Ascending aorta (tissue), 2 donors: ENCODE results near the gene BCAR1. TPM values are rescaled to one million over a fixed set of nuclear protein-coding genes. Genes with fewer than 3 reads are reported as not detected.

Experiments
- DNase-seq, 2 donors: peaks; one replicate each; pipeline ENCODE4 v3.0.0-alpha.2; 2019; ENCODE audit warnings: low spot score in 2 of 2
- H3K27ac ChIP-seq, 2 donors: fragments of 200-600 bp; sonication (generic); one replicate each; pipeline ENCODE4 v1.5.1; 2016 to 2017; ENCODE audit warnings: mild to moderate bottlenecking in 1 of 2
- H3K27me3 ChIP-seq: fragments of 200-600 bp; sonication (generic); one replicate; pipeline ENCODE4 v1.5.1; 2017
- H3K36me3 ChIP-seq, 2 donors: fragments of 200-600 bp; sonication (generic); one replicate each; pipeline ENCODE4 v1.5.1; 2016
- H3K4me1 ChIP-seq, 2 donors: fragments of 200-600 bp; sonication (generic); one replicate each; pipeline ENCODE4 v1.5.1; 2016 to 2017; ENCODE audit warnings: mild to moderate bottlenecking in 1 of 2
- H3K4me3 ChIP-seq, 2 donors: fragments of 200-600 bp; sonication (generic); one replicate each; pipeline ENCODE4 v1.5.1; 2016 to 2017; ENCODE audit warnings: mild to moderate bottlenecking in 1 of 2
- H3K9me3 ChIP-seq, 2 donors: fragments of 200-600 bp; sonication (generic); one replicate each; pipeline ENCODE4 v1.5.1; 2016
- intact Hi-C: fragments of 100-400 bp; cut with DNase I; formaldehyde crosslinking; loops from one replicate; pipeline ENCODE4 v1.15.1; 2023
- total RNA-seq: library from RNA; depleted of rRNA; stranded (reverse); fragments of >200 nt; gene quantifications from one replicate; pipeline ENCODE4 v1.1.0, GENCODE V29; 2016
- TF ChIP-seq, protein P1 (sequence below), 3 experiments: fragments of 200-600 bp in 2 of 3; fragments of 450-650 bp in 1 of 3; sonication (generic) in 2 of 3; IDR thresholded peaks; one replicate each; pipeline ENCODE4 v1.5.1; 2016 to 2019; ENCODE audit warnings: antibody characterized with exemption in 3 of 3, mild to moderate bottlenecking in 1 of 3, moderate library complexity in 1 of 3

BCAR1 gene
- total RNA-seq, 1 donor from 2014 or later = 243 TPM

DNA sequence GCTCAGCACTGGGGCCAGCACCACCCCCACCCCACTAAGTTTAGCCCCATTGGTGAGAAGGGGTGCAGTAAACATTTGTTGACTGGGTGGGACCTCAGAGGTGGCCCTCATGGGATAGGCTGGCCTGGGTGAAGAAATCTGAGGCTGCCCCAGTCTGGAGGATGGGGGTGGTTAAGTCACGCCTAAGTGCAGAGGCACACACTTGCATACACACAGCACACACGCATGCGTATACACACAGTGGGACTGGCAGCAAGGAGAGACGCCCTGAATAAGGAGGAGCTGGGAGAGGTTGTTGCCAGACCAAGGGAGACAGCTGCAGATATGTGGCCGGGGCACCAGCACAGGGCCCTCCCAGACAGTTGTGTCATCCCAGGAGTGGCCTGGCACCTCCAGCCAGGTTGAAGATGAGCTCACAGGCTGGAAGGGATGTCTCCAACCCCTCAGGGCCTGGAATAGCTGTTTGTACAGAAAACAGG is 3.0 kb upstream of the BCAR1 start:
- no peak overlapping the region for H3K4me3 ChIP-seq
- peak in 1 of 2 donors; percentile 69 for DNase-seq
- H3K9me3 ChIP-seq = no peaks in the 10 kb centered on the region
- TF ChIP-seq, protein P1, sequence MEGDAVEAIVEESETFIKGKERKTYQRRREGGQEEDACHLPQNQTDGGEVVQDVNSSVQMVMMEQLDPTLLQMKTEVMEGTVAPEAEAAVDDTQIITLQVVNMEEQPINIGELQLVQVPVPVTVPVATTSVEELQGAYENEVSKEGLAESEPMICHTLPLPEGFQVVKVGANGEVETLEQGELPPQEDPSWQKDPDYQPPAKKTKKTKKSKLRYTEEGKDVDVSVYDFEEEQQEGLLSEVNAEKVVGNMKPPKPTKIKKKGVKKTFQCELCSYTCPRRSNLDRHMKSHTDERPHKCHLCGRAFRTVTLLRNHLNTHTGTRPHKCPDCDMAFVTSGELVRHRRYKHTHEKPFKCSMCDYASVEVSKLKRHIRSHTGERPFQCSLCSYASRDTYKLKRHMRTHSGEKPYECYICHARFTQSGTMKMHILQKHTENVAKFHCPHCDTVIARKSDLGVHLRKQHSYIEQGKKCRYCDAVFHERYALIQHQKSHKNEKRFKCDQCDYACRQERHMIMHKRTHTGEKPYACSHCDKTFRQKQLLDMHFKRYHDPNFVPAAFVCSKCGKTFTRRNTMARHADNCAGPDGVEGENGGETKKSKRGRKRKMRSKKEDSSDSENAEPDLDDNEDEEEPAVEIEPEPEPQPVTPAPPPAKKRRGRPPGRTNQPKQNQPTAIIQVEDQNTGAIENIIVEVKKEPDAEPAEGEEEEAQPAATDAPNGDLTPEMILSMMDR (IDR thresholded peaks at IDR 0.05) = no peak
- intact Hi-C loops = loop anchor here (5.0 kb wide), 1 partner anchor 133 kb away; no protein-coding TSS in a partner anchor
- no peaks in the 10 kb centered on the region for H3K36me3 ChIP-seq
- H3K27ac ChIP-seq = peak overlapping the region; percentile 83 to 94
- H3K4me1 ChIP-seq = peaks cover 57 to 78% of the 10 kb centered on the region in 2 donors
- H3K27me3 ChIP-seq = no peaks in the 10 kb centered on the region

DNA sequence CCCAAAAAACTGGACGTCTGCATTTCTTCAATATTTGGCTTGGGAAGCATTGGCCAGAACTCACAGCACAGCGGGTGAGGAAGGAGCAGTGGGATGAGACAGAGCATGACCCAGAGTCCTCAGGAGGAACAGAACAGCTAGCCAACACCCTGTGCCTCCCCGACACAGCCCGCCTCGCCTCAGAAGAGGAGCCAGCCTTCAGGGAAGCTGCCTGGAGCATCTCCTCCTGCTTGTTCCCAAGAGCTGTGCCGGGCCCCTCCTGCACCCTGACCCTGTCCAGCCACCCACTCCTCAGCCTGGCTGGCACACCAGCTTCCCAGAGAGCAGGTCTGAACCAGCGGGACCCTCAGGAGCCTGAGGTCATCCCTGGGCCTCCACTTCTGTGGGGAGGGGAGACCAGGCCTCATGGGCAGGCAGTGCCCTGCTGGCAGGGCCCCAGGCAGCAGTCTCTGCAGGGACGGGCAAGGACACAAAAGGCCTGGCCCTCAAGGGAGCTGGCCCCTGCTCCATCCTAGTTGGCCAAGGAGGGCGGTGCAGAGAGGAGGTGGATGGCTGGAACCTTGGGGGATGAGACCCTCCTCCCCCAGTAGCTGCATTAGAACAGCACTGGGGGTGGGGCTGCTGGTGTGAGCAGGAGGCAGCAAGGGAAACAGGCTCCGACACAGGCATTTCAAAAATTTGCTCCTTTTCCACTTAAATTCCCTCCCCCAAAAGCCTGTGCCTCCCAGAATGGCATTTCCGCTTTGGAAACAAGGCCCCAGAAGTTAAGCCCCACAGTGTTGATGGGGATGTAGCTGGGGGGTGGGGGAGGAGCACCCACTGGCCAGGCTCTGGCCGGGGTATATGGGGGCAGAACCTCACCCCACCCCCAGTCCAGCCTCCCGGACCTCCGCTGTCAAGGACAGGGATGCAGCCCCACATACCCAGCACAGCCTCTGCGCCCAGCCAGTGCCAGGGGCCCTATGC is 1.8 kb upstream of the BCAR1 start:
- Histone ChIP-seq H3K9me3 (no peaks in the 10 kb centered on the region), H3K4me3 (peak overlapping the region in 1 of 2 donors; percentile 69), H3K27me3 (no peaks in the 10 kb centered on the region), H3K4me1 (peaks cover 63 to 81% of the 10 kb centered on the region in 2 donors), H3K27ac (peak overlapping the region; percentile 83 to 94), H3K36me3 (no peaks in the 10 kb centered on the region)
- DNase-seq = peak in 1 of 2 donors; percentile 76
- intact Hi-C loops = loop anchor here (5.0 kb wide), 1 partner anchor 134 kb away; no protein-coding TSS in a partner anchor
- TF ChIP-seq, protein P1 (IDR thresholded peaks at IDR 0.05) = no peak

DNA sequence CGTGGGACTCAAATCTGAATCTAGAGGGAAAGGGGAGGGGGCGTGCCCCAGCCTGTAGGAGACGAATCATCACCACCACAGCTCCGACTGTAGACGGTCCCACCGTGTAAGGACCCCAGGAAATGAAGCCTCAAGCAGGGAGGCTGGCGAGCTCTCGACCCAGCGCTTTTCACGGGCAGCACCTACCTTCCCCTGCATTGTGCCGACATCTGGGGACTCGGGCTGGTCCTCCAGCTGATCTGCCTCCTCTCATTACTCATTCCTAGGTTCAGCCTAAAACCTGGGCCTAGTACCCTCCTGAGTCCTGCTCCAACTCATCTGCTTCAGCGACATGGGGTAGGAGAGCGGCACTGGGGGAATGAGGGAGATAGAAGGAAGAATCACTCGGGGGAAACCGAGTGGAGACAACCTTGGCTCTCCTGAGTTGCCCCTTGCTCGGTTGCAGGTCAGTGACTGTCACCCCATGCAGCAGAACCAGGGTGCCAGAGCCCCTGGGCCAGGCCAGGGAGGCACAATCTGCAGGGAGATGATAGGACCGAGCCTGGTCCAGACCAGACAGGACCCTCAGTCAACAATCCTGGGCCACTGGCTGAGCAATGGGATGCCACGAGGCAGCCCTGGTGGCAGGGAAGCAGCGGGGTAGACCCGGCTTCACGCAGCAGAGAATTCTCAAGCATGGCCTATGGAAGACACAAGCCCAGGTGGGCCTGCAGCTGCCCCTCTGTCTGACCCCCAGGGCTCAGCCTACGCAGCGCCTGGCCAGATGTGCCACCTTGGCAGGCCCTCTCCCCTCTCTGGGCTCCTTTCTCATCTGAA is 833 bp upstream of the BCAR1 start:
- TF ChIP-seq, protein P1 (IDR thresholded peaks at IDR 0.05) = no peak
- Histone ChIP-seq H3K27me3 (no peaks in the 10 kb centered on the region), H3K27ac (peak overlapping the region; percentile 83 to 94), H3K36me3 (no peaks in the 10 kb centered on the region), H3K4me3 (peak overlapping the region; percentile 24 to 69), H3K4me1 (peaks cover 60 to 81% of the 10 kb centered on the region in 2 donors), H3K9me3 (no peaks in the 10 kb centered on the region)
- no peak for DNase-seq
- intact Hi-C loops = loop anchor here (5.0 kb wide), 1 partner anchor 135 kb away; no protein-coding TSS in a partner anchor

DNA sequence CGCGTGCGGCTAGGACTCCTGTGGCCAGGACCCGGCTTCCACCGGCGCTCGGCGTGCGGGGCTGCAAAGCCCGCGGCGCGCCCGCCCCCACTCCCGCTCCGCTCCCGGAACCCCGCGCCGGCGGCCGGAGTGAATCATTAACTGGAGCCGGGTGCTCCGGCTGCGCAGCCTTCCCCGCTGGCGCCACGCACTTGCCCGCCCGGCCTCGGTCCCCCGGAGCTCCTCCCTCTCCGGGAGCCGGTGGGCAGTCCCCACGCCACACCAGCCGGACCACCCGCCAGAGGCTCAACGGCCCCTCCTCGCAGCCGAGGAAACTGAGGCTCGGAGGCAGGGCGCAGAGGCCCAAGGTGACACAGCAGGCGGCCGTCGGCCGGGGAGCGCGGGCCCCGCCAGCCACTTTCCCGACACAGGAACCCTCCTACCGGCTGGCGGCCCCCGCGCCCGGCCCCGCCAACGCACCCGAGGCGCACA is 580 bp downstream of the BCAR1 start:
- intact Hi-C loops = loop anchor here (2.0 to 5.0 kb wide), 2 partner anchors 14 to 136 kb away; no protein-coding TSS in a partner anchor
- peak in 1 of 2 donors; percentile 80 for DNase-seq
- Histone ChIP-seq H3K4me3 (peak overlapping the region; percentile 69 to 85), H3K36me3 (no peaks in the 10 kb centered on the region), H3K9me3 (no peaks in the 10 kb centered on the region), H3K27ac (peak overlapping the region; percentile 94 to 100), H3K4me1 (peaks cover 60 to 81% of the 10 kb centered on the region in 2 donors), H3K27me3 (no peaks in the 10 kb centered on the region)
- TF ChIP-seq, protein P1 (IDR thresholded peaks at IDR 0.05) = no peak
